Activated naive CD8-positive, alpha-beta T cell treated with anti-CD3 and anti-CD28 coated beads, Interleukin-2, amount 10 ng/mL, durations not matched to agents 7 days and 5 days (primary cell): ENCODE results near the gene PPP1R14B. TPM values are rescaled to one million over a fixed set of nuclear protein-coding genes. Genes with fewer than 3 reads are reported as not detected.

Experiments
- ATAC-seq: fragments of 150-1000 bp; cut with Tn5 transposase; one replicate; pipeline ENCODE4 v1.10.0; 2021; ENCODE audit warnings: low read depth, moderate library complexity
- POLR2A ChIA-PET: fragments of 350-600 bp; sonication (Branson Sonifier 250); formaldehyde crosslinking; loops from one replicate; lab custom pipeline; 2021; ENCODE audit warnings: antibody characterized with exemption; lab: Charles Lee
- DNase-seq: peaks from one replicate; pipeline ENCODE4 v3.0.0; 2021
- H3K27ac Mint-ChIP-seq: one replicate; pipeline ENCODE4 v1.8.0; 2022; ENCODE audit warnings: mild to moderate bottlenecking, mixed read lengths
- H3K27me3 Mint-ChIP-seq: one replicate; pipeline ENCODE4 v1.8.0; 2022; ENCODE audit warnings: mild to moderate bottlenecking, moderate library complexity, mixed read lengths
- H3K36me3 Mint-ChIP-seq: one replicate; pipeline ENCODE4 v1.8.0; 2021; ENCODE audit warnings: mild to moderate bottlenecking, mixed read lengths
- H3K4me1 Mint-ChIP-seq: one replicate; pipeline ENCODE4 v1.8.0; 2021; ENCODE audit warnings: mixed read lengths
- H3K4me3 Mint-ChIP-seq: one replicate; pipeline ENCODE4 v1.8.0; 2022; ENCODE audit warnings: mild to moderate bottlenecking, moderate library complexity, mixed read lengths
- H3K9me3 Mint-ChIP-seq: one replicate; pipeline ENCODE4 v1.8.0; 2021; ENCODE audit warnings: mixed read lengths
- total RNA-seq, 2 experiments: library from RNA; stranded (reverse); gene quantifications; one replicate each; pipeline ENCODE4 v1.2.3, GENCODE V29; 2021

The PPP1R14B gene
- total RNA-seq, 2 experiments from 2014 or later, result 122 to 124 TPM

DNA sequence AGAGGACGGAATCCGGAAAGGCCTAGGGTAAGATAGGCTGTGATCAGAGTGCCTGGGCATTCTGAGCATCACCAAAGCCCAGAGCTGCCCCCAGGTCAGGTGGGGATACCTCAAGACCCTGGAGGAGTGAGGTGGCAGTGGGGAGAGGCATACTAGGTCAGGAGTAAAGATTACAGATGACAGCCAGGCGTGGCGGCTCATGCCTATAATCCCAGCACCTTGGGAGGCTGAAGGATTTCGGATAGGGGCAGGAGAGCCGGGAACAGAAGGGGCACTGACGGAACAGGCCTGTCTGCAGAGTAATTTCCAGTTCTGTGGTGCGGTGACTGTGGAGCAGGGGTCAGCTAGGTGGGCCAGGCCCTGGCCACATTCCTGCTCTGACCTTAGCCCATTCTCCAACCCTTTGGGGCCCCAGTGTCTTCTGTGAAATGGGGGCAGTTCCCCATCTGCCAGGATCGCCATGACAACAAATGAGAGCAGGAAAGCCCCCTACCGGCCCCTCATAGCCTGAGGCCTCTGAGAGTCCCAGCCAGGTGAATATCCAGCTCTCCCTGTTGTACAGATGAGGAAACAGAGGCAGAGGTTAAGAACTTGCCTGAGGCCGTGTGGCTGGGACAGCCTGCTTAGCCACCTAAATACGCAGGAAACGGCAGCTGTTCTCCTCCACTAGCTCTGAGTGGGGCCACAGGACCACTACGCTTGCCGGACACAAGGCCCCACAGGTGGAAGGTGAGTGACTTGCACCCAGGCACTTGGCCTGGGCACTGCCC is 28.5 kb upstream of the PPP1R14B start:
- Mint-ChIP-seq H3K27me3 (no peaks in the 10 kb centered on the region), H3K4me3 (no peak overlapping the region), H3K9me3 (no peaks in the 10 kb centered on the region), H3K36me3 (peaks cover 4% of the 10 kb centered on the region), H3K4me1 (peaks cover 8% of the 10 kb centered on the region), H3K27ac (no peak overlapping the region)
- DNase-seq (no peak), ATAC-seq (no peak)
- POLR2A ChIA-PET, result interaction anchor here (1.3 to 2.1 kb wide), 2 partner anchors 9 to 15 kb away, joined by 3 to 7 read pairs; partner anchors contain the start of gene BAD

DNA sequence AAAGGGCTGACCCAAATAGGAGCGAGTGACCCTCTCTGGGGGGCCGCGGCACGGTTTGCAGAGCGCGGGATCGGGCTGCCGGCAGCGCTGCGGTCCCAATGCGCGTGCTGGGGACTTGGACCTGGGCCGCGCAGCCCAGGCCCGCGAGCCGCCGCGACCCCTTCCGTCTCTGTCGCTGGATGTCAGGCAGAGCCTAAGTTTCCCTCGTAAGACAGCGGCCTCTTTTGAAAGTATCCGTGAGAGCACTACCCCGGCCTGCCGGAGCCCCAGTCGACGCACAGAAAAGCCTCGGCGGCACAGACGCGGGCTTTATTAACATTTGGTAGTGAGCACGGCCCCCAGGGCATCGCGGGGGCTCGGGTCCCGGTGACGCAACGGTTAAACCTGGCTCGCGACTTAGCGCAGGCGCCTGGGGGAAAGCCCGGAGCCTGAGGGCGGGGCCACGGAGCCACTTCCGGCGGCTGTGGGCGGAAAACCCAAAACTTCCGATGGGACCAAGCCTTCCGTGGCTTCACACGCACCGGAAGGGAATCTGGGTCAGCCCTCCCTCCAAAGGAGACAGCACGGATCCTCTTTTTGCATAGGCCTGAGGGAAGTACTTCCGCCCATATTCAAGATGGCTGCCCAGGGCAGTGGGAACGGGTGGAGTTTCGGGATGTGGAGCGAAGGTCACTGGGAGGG is 22.9 kb upstream of the PPP1R14B start:
- POLR2A ChIA-PET, result interaction anchor here (1.0 to 6.0 kb wide), 16 partner anchors 9 to 83 kb away, joined by 3 to 94 read pairs (median 13); partner anchors contain the start of genes BAD, ESRRA, FERMT3 and FKBP2
- H3K36me3 Mint-ChIP-seq, result peaks cover 6% of the 10 kb centered on the region
- peak overlapping the region; percentile 96 for H3K27ac Mint-ChIP-seq
- H3K4me1 Mint-ChIP-seq, result peaks cover 23% of the 10 kb centered on the region
- DNase-seq (peak; percentile 99), ATAC-seq (peak; percentile 69)
- H3K27me3 Mint-ChIP-seq, result no peaks in the 10 kb centered on the region
- H3K9me3 Mint-ChIP-seq, result no peaks in the 10 kb centered on the region
- peak overlapping the region; percentile 96 for H3K4me3 Mint-ChIP-seq

DNA sequence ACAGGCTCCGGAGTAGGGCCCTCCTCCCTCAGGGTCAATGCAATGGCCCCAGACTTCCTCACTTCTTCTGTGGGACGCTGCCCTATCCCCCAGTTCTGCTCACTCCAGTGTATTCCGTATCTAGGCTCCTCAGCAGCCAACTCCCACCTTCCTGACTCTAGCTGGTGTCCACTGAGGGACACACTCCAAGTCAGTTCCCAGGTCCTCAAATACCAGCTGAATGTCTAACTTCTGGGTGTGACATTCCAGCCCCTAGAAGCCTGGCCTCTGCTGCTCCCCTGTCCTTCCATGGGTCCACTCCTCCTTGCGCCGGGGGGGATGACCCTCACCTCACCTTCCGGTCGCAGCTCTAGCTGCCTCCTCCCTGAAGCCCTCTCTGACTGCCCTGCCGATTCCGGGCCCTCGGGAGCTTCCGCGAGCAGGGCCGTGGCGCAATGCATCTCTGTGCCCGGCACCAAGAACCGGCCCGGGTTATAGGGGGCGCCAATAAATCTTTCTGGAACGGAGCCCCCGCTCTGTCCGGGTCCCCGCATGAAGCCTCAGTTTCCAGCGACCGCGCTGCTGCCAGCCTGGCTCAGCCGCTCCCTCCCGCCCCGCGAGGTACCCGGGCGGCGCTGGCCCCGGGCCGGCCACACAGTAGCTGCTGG is 22.3 kb upstream of the PPP1R14B start:
- POLR2A ChIA-PET, result interaction anchor here (0.6 to 6.0 kb wide), 15 partner anchors 8 to 86 kb away, joined by 3 to 94 read pairs (median 13); partner anchors contain the start of genes BAD, ESRRA, FERMT3 and FKBP2
- peak; percentile 74 for DNase-seq
- peak; percentile 23 for ATAC-seq
- Mint-ChIP-seq H3K27ac (peak overlapping the region; percentile 96), H3K4me3 (peak overlapping the region; percentile 96), H3K4me1 (peaks cover 23% of the 10 kb centered on the region), H3K9me3 (no peaks in the 10 kb centered on the region), H3K27me3 (no peaks in the 10 kb centered on the region), H3K36me3 (peaks cover 6% of the 10 kb centered on the region)

DNA sequence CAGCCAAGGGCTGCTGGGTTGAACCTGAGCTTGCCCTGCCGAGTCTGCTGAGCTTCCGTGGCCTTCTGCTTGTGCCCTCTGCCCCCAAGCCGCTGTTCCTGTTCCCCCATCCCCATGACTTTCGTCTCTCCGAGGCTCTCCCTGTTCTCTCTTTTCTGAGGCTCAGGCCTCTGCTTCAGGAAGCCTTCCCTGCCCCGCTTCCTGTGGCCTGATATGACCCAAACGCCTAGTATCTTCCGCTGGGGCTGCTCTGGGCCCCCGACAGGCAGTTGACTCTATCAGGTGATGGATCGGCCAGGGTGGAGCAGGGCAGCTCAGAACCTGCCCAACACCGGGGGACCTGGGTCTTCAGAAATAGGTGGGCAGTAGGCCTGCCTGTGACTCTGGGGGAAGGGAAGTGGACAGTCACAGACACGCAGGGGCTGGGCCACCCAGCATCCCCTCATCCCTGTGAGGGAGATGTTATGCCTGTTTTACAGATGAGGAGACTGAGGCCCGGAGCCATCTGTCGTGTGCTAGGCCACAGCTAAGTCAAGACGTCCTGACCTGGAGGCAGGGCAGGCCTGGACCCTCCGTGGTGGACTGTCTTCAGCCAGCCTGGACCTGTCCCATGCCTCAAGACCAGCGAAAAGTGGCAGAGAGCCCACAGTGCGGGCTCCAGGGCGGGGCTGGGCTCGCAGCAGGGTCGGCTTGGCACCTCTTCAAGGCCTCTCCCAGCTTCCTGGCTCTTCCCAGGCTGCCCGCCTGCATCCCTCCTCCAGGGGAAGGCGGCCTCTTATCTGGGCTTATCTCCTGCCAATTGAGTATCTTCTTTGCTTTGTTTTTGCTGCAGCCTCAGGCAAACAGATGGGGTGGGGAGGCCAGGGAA is 21.5 kb upstream of the PPP1R14B start:
- Mint-ChIP-seq H3K9me3 (no peaks in the 10 kb centered on the region), H3K27ac (peak overlapping the region; percentile 96), H3K27me3 (no peaks in the 10 kb centered on the region), H3K4me1 (peaks cover 23% of the 10 kb centered on the region), H3K36me3 (peaks cover 6% of the 10 kb centered on the region), H3K4me3 (peak overlapping the region; percentile 96)
- ATAC-seq, result no peak
- DNase-seq, result no peak
- POLR2A ChIA-PET, result interaction anchor here (0.6 to 6.0 kb wide), 15 partner anchors 10 to 86 kb away, joined by 3 to 94 read pairs (median 13); partner anchors contain the start of genes BAD, ESRRA, FERMT3 and FKBP2

DNA sequence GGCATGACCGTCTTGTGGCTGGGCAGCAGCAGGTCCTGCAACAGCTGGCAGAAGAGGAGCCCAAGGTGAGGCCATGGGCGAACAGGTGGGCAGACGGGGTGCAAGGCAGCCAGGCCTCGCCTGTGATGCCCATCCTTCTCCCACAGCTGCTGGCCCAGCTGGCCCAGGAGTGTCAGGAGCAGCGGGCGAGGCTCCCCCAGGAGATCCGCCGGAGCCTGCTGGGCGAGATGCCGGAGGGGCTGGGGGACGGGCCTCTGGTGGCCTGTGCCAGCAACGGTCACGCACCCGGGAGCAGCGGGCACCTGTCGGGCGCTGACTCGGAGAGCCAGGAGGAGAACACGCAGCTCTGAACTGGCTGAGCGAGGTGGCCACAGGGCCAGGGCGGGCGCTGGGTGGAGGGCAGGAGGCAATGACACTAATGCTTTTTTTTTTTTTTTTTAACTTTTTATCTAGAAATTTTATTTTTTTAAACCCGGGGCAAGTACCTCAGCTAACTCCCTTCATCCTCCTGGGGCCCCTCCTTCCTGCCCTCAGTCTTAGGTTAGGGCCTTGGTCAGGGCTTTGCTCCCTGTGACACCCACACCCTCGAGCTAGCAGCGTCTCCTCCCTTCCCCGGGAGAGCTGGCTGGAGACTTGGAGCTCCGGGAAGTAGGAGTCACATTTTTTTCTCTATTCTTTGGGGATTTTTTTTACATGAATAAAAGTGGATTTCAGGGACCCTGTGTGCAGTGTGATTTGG is 20.6 kb upstream of the PPP1R14B start:
- ATAC-seq (no peak), DNase-seq (no peak)
- H3K9me3 Mint-ChIP-seq, result no peaks in the 10 kb centered on the region
- POLR2A ChIA-PET, result interaction anchor here (1.0 to 6.0 kb wide), 6 partner anchors 12 to 61 kb away, joined by 3 to 94 read pairs (median 48); partner anchors contain the start of genes BAD, FERMT3, GPR137 and PLCB3
- peaks cover 8% of the 10 kb centered on the region for H3K36me3 Mint-ChIP-seq
- peak overlapping the region; percentile 96 for H3K4me3 Mint-ChIP-seq
- peaks cover 25% of the 10 kb centered on the region for H3K4me1 Mint-ChIP-seq
- H3K27ac Mint-ChIP-seq, result peak overlapping the region; percentile 96
- H3K27me3 Mint-ChIP-seq, result no peaks in the 10 kb centered on the region

DNA sequence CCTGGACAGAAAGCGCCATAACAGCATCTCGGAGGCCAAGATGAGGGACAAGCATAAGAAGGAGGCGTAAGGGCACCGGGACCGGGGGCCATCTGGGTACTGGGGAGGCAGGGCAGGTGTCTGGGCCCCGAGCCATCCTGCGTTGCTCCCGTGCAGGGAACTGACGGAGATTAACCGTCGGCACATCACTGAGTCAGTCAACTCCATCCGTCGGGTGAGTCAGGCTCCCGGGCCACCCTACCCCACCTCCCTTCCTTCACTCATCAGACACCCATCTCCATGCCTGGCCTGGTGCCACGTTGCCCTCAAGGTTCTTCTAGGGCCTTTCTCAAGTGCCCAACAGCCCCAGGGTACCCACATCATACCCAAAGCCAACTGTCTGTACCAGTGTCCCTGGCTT is 19.6 kb upstream of the PPP1R14B start:
- no peak for DNase-seq
- Mint-ChIP-seq H3K4me1 (peaks cover 21% of the 10 kb centered on the region), H3K9me3 (no peaks in the 10 kb centered on the region), H3K4me3 (no peak overlapping the region), H3K36me3 (peaks cover 10% of the 10 kb centered on the region), H3K27me3 (no peaks in the 10 kb centered on the region), H3K27ac (no peak overlapping the region)
- ATAC-seq, result no peak
- POLR2A ChIA-PET, result no interaction called here

DNA sequence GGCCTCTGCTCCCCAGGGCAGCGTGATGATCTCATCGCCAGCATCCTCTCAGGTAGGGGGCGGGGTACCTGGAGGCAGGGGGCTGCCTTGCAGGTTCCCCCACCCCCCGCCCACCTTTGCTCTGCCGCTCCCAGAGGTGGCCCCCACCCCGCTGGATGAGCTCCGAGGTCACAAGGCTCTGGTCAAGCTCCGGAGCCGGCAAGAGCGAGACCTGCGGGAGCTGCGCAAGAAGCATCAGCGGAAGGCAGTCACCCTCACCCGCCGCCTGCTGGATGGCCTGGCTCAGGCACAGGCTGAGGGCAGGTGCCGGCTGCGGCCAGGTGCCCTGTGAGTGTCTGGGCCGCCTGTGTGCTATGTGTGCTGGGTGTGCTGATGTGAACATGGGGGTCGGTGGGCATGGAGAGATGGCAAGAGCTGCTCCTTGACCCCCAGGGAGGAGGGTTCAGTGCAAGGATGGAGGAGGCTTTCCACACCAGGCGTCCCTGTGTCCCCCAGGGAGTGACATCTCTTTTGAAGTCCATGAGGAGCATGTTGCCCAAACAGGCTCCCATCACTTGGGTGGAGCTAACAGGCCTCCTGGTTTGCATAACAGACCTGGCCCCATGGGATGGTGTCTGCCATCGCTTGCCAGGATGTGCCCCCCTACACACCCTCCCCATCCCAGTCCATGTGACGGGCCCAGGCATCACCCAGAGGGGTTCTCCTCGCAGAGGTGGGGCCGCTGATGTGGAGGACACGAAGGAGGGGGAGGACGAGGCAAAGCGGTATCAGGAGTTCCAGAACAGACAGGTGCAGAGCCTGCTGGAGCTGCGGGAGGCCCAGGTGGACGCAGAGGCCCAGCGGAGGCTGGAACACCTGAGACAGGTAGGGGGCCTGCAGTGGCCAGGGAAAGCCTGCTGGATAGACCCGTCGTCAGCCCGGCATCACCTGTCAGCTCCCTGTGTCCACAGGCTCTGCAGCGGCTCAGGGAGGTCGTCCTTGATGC is 18.7 kb upstream of the PPP1R14B start:
- DNase-seq, result no peak
- no peak for ATAC-seq
- Mint-ChIP-seq H3K27ac (peak overlapping the region; percentile 48), H3K4me1 (peaks cover 19% of the 10 kb centered on the region), H3K4me3 (no peak overlapping the region), H3K36me3 (peaks cover 10% of the 10 kb centered on the region), H3K9me3 (no peaks in the 10 kb centered on the region), H3K27me3 (no peaks in the 10 kb centered on the region)
- POLR2A ChIA-PET, result interaction anchor here (0.8 to 1.5 kb wide), 2 partner anchors 14 to 24 kb away, joined by 3 to 5 read pairs; partner anchors contain the start of genes FKBP2 and PLCB3

DNA sequence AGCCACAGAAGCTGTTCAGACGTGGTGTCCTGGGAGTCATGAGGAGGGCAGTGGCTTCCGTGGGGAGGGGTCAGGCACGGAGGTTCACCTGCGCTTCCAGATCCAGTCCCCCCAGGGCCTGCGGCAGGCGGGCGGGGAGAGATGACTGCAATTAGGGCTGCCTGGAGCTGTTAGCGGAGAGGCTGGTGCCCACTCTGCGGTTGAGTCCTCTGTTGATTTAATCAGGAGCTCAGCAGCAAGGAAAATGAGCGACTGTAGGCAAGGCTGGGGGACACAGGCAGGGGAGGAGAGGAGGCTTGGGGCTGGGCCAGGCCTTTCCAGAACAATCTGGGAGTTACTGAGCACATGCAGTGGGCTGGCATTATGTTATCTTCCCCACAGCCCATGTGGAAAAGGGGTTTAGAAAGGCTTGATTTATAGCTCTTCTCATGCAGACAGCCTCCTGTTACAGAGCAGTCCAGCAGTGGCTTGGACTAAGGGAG is 17.7 kb upstream of the PPP1R14B start:
- Mint-ChIP-seq H3K36me3 (peaks cover 19% of the 10 kb centered on the region), H3K4me1 (peaks cover 19% of the 10 kb centered on the region), H3K27ac (no peak overlapping the region), H3K4me3 (no peak overlapping the region), H3K9me3 (no peaks in the 10 kb centered on the region), H3K27me3 (no peaks in the 10 kb centered on the region)
- ATAC-seq (no peak), DNase-seq (no peak)
- POLR2A ChIA-PET, result interaction anchor here (0.6 to 1.5 kb wide), 3 partner anchors 13 to 23 kb away, joined by 3 to 7 read pairs (median 5); partner anchors contain the start of genes FKBP2 and PLCB3

DNA sequence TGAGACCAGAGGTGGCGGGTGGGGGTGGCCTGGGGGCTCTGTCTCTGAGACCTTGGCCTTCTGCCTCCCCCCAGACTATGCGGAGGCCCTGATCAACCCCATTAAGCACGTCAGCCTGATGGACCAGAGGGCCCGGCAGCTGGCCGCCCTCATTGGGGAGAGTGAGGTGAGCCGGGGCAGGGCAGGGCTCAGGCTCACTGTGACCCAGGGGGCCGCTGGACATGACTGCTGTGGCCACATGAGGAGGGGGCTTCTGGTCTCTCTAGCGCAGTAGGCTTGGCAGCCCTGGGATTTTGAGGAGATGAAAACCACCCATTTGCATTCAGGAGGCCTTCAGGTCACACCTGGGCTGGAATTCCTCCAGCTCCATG is 17.2 kb upstream of the PPP1R14B start:
- ATAC-seq (no peak), DNase-seq (no peak)
- no peaks in the 10 kb centered on the region for H3K9me3 Mint-ChIP-seq
- H3K27me3 Mint-ChIP-seq, result no peaks in the 10 kb centered on the region
- peaks cover 18% of the 10 kb centered on the region for H3K4me1 Mint-ChIP-seq
- H3K27ac Mint-ChIP-seq, result no peak overlapping the region
- POLR2A ChIA-PET, result no interaction called here
- H3K36me3 Mint-ChIP-seq, result peaks cover 19% of the 10 kb centered on the region
- H3K4me3 Mint-ChIP-seq, result no peak overlapping the region

DNA sequence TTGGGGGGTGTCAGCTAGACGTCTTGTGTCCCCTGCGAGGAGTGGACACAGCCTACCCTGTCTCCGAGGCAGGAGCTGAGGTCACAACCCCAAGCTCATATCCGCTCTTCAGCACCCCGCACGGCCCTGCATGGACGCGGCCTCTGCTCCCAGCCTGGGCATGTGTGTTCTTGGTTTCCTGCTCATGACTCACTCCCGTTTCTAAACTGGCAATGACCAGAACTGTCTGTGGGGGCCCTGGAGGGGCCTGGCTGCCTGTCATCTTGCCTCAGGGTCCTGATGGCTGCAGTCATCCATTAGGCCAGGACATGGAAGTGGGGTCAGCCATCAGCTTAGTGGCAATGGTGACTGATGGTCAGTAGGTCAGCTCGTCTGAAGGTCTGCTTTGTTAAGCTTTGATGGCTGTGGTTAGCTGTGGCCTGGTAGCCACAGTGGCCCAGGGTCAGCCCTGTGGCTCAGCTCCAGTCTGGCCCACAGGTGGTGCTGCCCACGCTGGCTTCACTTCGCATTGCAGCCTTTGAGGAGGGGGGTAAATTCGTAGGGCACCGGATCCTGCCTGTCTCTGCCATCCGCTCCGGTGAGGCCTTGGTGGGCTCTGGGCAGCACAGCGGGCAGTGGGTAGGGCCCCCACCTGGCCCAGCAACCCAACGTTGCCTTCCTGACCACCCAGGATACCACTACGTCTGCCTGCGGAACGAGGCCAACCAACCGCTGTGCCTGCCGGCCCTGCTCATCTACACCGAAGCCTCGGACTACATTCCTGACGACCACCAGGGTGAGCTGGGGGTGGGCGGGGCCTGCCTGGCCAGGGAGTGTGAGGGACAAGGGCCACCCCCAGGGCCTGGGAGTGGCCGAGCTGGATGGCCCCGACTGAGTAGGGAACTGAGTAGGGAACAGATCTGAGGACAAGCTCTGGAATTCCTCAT is 16.5 kb upstream of the PPP1R14B start:
- Mint-ChIP-seq H3K27me3 (no peaks in the 10 kb centered on the region), H3K9me3 (no peaks in the 10 kb centered on the region), H3K4me3 (no peak overlapping the region), H3K27ac (no peak overlapping the region), H3K36me3 (peaks cover 18% of the 10 kb centered on the region), H3K4me1 (peaks cover 15% of the 10 kb centered on the region)
- ATAC-seq (no peak), DNase-seq (no peak)
- POLR2A ChIA-PET, result no interaction called here
